Measurements from ENCODE around the gene DHRS12. TPM values are rescaled to one million over a fixed set of nuclear protein-coding genes. Genes with fewer than 3 reads are reported as not detected.

Gene DHRS12
- total and polyA plus RNA-seq, 4 donors = 11.8 to 23.5 (median 14.5) TPM

GRCh38 chr13:51797664-51798488 lies 6.1 kb downstream of the DHRS12 start:
- no peaks in the 10 kb centered on the region for H3K27me3 ChIP-seq (ENCODE audit: control insufficient read depth in 1 of 2, insufficient read depth in 2 of 2, low read length in 1 of 2)
- DNase-seq = no peak
- ATAC-seq (ENCODE audit: low FRiP score) = no peak
- intact Hi-C loops (cut with DNase I) = no loop called here
- no peak overlapping the region for H3K4me3 ChIP-seq (ENCODE audit: low read length in 2 of 2)
- 74 to 77% methylated on average over 12 of the region's 12 CpGs for WGBS, 2 donors
- H3K4me1 ChIP-seq (ENCODE audit: control insufficient read depth in 1 of 2, insufficient read depth in 2 of 2, low read length in 2 of 2) = peaks cover 2 to 6% of the 10 kb centered on the region in 2 donors
- H3K9me3 ChIP-seq (ENCODE audit: control insufficient read depth, low read length) = no peaks in the 10 kb centered on the region
- H3K27ac ChIP-seq (ENCODE audit: low read depth in 1 of 2, low read length in 2 of 2) = no peak overlapping the region
- H3K36me3 ChIP-seq (ENCODE audit: control insufficient read depth in 1 of 2, insufficient read depth in 2 of 2, low read length in 1 of 2) = peaks cover 0 to 2% of the 10 kb centered on the region in 2 donors

- no peak for ATAC-seq (ENCODE audit: low FRiP score)
- Histone ChIP-seq H3K36me3 (ENCODE audit: control insufficient read depth in 1 of 2, insufficient read depth in 2 of 2, low read length in 1 of 2) (peaks cover 0 to 2% of the 10 kb centered on the region in 2 donors), H3K9me3 (ENCODE audit: control insufficient read depth, low read length) (no peaks in the 10 kb centered on the region), H3K4me3 (ENCODE audit: low read length in 2 of 2) (no peak overlapping the region), H3K27ac (ENCODE audit: low read depth in 1 of 2, low read length in 2 of 2) (no peak overlapping the region), H3K4me1 (ENCODE audit: control insufficient read depth in 1 of 2, insufficient read depth in 2 of 2, low read length in 2 of 2) (no peaks in the 10 kb centered on the region), H3K27me3 (ENCODE audit: control insufficient read depth in 1 of 2, insufficient read depth in 2 of 2, low read length in 1 of 2) (no peaks in the 10 kb centered on the region)
- 87% methylated on average over 7 of the region's 7 CpGs for WGBS, 2 donors
- DNase-seq = no peak
- intact Hi-C loops (cut with DNase I) = no loop called here
These were observed 7.4 kb downstream of the DHRS12 start for GRCh38 chr13:51796546-51796945.

- no peaks in the 10 kb centered on the region for H3K27me3 ChIP-seq (ENCODE audit: control insufficient read depth in 1 of 2, insufficient read depth in 2 of 2, low read length in 1 of 2)
- H3K36me3 ChIP-seq (ENCODE audit: control insufficient read depth in 1 of 2, insufficient read depth in 2 of 2, low read length in 1 of 2) = peaks cover 0 to 2% of the 10 kb centered on the region in 2 donors
- no peak overlapping the region for H3K27ac ChIP-seq (ENCODE audit: low read depth in 1 of 2, low read length in 2 of 2)
- ATAC-seq (ENCODE audit: low FRiP score) (no peak), DNase-seq (no peak)
- H3K4me3 ChIP-seq (ENCODE audit: low read length in 2 of 2) = no peak overlapping the region
- no peaks in the 10 kb centered on the region for H3K4me1 ChIP-seq (ENCODE audit: control insufficient read depth in 1 of 2, insufficient read depth in 2 of 2, low read length in 2 of 2)
- 95 to 97% methylated on average over 2 of the region's 2 CpGs for WGBS, 2 donors
- intact Hi-C loops (cut with DNase I) = no loop called here
- H3K9me3 ChIP-seq (ENCODE audit: control insufficient read depth, low read length) = no peaks in the 10 kb centered on the region
These were observed 8.5 kb downstream of the DHRS12 start for GRCh38 chr13:51795419-51795818.

GRCh38 chr13:51794964-51795363 lies 9.0 kb downstream of the DHRS12 start:
- no peaks in the 10 kb centered on the region for H3K27me3 ChIP-seq (ENCODE audit: control insufficient read depth in 1 of 2, insufficient read depth in 2 of 2, low read length in 1 of 2)
- no peaks in the 10 kb centered on the region for H3K4me1 ChIP-seq (ENCODE audit: control insufficient read depth in 1 of 2, insufficient read depth in 2 of 2, low read length in 2 of 2)
- H3K9me3 ChIP-seq (ENCODE audit: control insufficient read depth, low read length) = no peaks in the 10 kb centered on the region
- WGBS, 2 donors = 86 to 93% methylated on average over 4 of the region's 4 CpGs
- H3K36me3 ChIP-seq (ENCODE audit: control insufficient read depth in 1 of 2, insufficient read depth in 2 of 2, low read length in 1 of 2) = peaks cover 0 to 2% of the 10 kb centered on the region in 2 donors
- intact Hi-C loops (cut with DNase I) = no loop called here
- H3K4me3 ChIP-seq (ENCODE audit: low read length in 2 of 2) = no peak overlapping the region
- no peak for ATAC-seq (ENCODE audit: low FRiP score)
- no peak for DNase-seq
- no peak overlapping the region for H3K27ac ChIP-seq (ENCODE audit: low read depth in 1 of 2, low read length in 2 of 2)

- ATAC-seq (ENCODE audit: low FRiP score) = no peak
- no peaks in the 10 kb centered on the region for H3K4me1 ChIP-seq (ENCODE audit: control insufficient read depth in 1 of 2, insufficient read depth in 2 of 2, low read length in 2 of 2)
- intact Hi-C loops (cut with DNase I) = no loop called here
- H3K36me3 ChIP-seq (ENCODE audit: control insufficient read depth in 1 of 2, insufficient read depth in 2 of 2, low read length in 1 of 2) = peaks cover 0 to 2% of the 10 kb centered on the region in 2 donors
- 77 to 78% methylated on average over 6 of the region's 6 CpGs for WGBS, 2 donors
- no peak overlapping the region for H3K4me3 ChIP-seq (ENCODE audit: low read length in 2 of 2)
- H3K9me3 ChIP-seq (ENCODE audit: control insufficient read depth, low read length) = no peaks in the 10 kb centered on the region
- H3K27me3 ChIP-seq (ENCODE audit: control insufficient read depth in 1 of 2, insufficient read depth in 2 of 2, low read length in 1 of 2) = no peaks in the 10 kb centered on the region
- H3K27ac ChIP-seq (ENCODE audit: low read depth in 1 of 2, low read length in 2 of 2) = no peak overlapping the region
- no peak for DNase-seq
These were observed 10.2 kb downstream of the DHRS12 start for GRCh38 chr13:51793570-51794271.

GRCh38 chr13:51786425-51787265 lies 17.3 kb downstream of the DHRS12 start:
- WGBS, 2 donors = 71% methylated on average over 10 of the region's 10 CpGs
- ATAC-seq (ENCODE audit: low FRiP score) = peak; percentile 35
- H3K27ac ChIP-seq (ENCODE audit: low read depth in 1 of 2, low read length in 2 of 2) = no peak overlapping the region
- no peaks in the 10 kb centered on the region for H3K4me1 ChIP-seq (ENCODE audit: control insufficient read depth in 1 of 2, insufficient read depth in 2 of 2, low read length in 2 of 2)
- no peaks in the 10 kb centered on the region for H3K36me3 ChIP-seq (ENCODE audit: control insufficient read depth in 1 of 2, insufficient read depth in 2 of 2, low read length in 1 of 2)
- no peaks in the 10 kb centered on the region for H3K27me3 ChIP-seq (ENCODE audit: control insufficient read depth in 1 of 2, insufficient read depth in 2 of 2, low read length in 1 of 2)
- intact Hi-C loops (cut with DNase I) = no loop called here
- no peak for DNase-seq
- H3K4me3 ChIP-seq (ENCODE audit: low read length in 2 of 2) = no peak overlapping the region
- H3K9me3 ChIP-seq (ENCODE audit: control insufficient read depth, low read length) = no peaks in the 10 kb centered on the region

- H3K27ac ChIP-seq (ENCODE audit: low read depth in 1 of 2, low read length in 2 of 2) = no peak overlapping the region
- ATAC-seq (ENCODE audit: low FRiP score) (peak; percentile 73), DNase-seq (peak in 1 of 2 donors; percentile 79)
- no peaks in the 10 kb centered on the region for H3K36me3 ChIP-seq (ENCODE audit: control insufficient read depth in 1 of 2, insufficient read depth in 2 of 2, low read length in 1 of 2)
- intact Hi-C loops (cut with DNase I) = no loop called here
- no peaks in the 10 kb centered on the region for H3K9me3 ChIP-seq (ENCODE audit: control insufficient read depth, low read length)
- H3K27me3 ChIP-seq (ENCODE audit: control insufficient read depth in 1 of 2, insufficient read depth in 2 of 2, low read length in 1 of 2) = no peaks in the 10 kb centered on the region
- WGBS, 2 donors = 34 to 38% methylated on average over 12 of the region's 12 CpGs
- no peaks in the 10 kb centered on the region for H3K4me1 ChIP-seq (ENCODE audit: control insufficient read depth in 1 of 2, insufficient read depth in 2 of 2, low read length in 2 of 2)
- no peak overlapping the region for H3K4me3 ChIP-seq (ENCODE audit: low read length in 2 of 2)
These were observed 18.1 kb downstream of the DHRS12 start for GRCh38 chr13:51785712-51786424.

GRCh38 chr13:51784097-51784496 lies 19.9 kb downstream of the DHRS12 start:
- H3K9me3 ChIP-seq (ENCODE audit: control insufficient read depth, low read length) = no peaks in the 10 kb centered on the region
- no peak for DNase-seq
- intact Hi-C loops (cut with DNase I) = no loop called here

More at GRCh38 chr13:51784097-51784496, 19.9 kb downstream of the DHRS12 start:
- no peak for ATAC-seq (ENCODE audit: low FRiP score)
- H3K4me3 ChIP-seq (ENCODE audit: low read length in 2 of 2) = no peak overlapping the region
- no peaks in the 10 kb centered on the region for H3K36me3 ChIP-seq (ENCODE audit: control insufficient read depth in 1 of 2, insufficient read depth in 2 of 2, low read length in 1 of 2)
- no peaks in the 10 kb centered on the region for H3K4me1 ChIP-seq (ENCODE audit: control insufficient read depth in 1 of 2, insufficient read depth in 2 of 2, low read length in 2 of 2)
- H3K27me3 ChIP-seq (ENCODE audit: control insufficient read depth in 1 of 2, insufficient read depth in 2 of 2, low read length in 1 of 2) = no peaks in the 10 kb centered on the region
- WGBS, 2 donors = 95 to 100% methylated on average over 1 of the region's 1 CpG
- no peak overlapping the region for H3K27ac ChIP-seq (ENCODE audit: low read depth in 1 of 2, low read length in 2 of 2)

Measured in aorta (tissue), 5 donors.